SK-N-SH (cell line): ENCODE data around the gene C10orf90. TPM values are rescaled to one million over a fixed set of nuclear protein-coding genes. Genes with fewer than 3 reads are reported as not detected.

ENCODE experiments used
- CTCF ChIA-PET: fragments of 300-600, 350-600 bp; formaldehyde crosslinking; extraction: SDS; loops from one replicate; lab custom pipeline; 2021; lab: Yijun Ruan, JAX
- POLR2A ChIA-PET: fragments of 350-600 bp; sonication (Branson Sonifier 250); formaldehyde crosslinking; extraction: SDS; loops from one replicate; lab custom pipeline; 2020; ENCODE audit warnings: antibody characterized with exemption, inconsistent platforms; lab: Yijun Ruan, JAX
- DNase-seq: peaks from one replicate; pipeline ENCODE4 v3.0.0; 2012
- H2AFZ ChIP-seq: fragments of 200-600 bp; sonication (generic); 2 replicates; pipeline ENCODE4 v1.8.1; 2016; ENCODE audit warnings: antibody characterized with exemption, mild to moderate bottlenecking, low read depth
- H3F3A ChIP-seq: fragments of 200-600 bp; sonication (generic); replicated peaks from 2 replicates; pipeline ENCODE3; 2016; ENCODE audit warnings: antibody characterized with exemption, mild to moderate bottlenecking; ENCODE audit not compliant: insufficient read depth
- H3K27ac ChIP-seq, 2 experiments: fragments of 200-500 bp in 1 of 2; fragments of 200-600 bp in 1 of 2; sonication (Bioruptor generic) in 1 of 2; sonication (generic), shearing (Covaris generic) in 1 of 2; 2 replicates each; pipeline versions ENCODE4 v1.5.1 to v1.6.1; 2014 to 2016; ENCODE audit warnings: low read depth in 2 of 2, inconsistent platforms in 1 of 2, low read length in 1 of 2, mild to moderate bottlenecking in 1 of 2, mixed read lengths in 1 of 2
- H3K27me3 ChIP-seq: fragments of 200-600 bp; sonication (generic), shearing (Covaris generic); 2 replicates; pipeline ENCODE4 v1.6.1; 2016; ENCODE audit warnings: mixed run types; ENCODE audit not compliant: insufficient read depth
- H3K36me3 ChIP-seq, 2 experiments: fragments of 200-500 bp in 1 of 2; fragments of 200-600 bp in 1 of 2; sonication (Bioruptor generic) in 1 of 2; sonication (generic) in 1 of 2; replicated peaks in 1 of 2; 2 replicates each; pipeline versions ENCODE3 to v1.5.1; 2014 to 2016; ENCODE audit warnings: low read length in 1 of 2, mild to moderate bottlenecking in 1 of 2; ENCODE audit not compliant: insufficient read depth in 2 of 2, control insufficient read depth in 1 of 2
- H3K4me1 ChIP-seq, 2 experiments: fragments of 200-500 bp in 1 of 2; fragments of 200-600 bp in 1 of 2; sonication (Bioruptor generic) in 1 of 2; sonication (generic), shearing (Covaris generic) in 1 of 2; 2 replicates each; pipeline versions ENCODE4 v1.5.1 to v1.6.1; 2014 to 2016; ENCODE audit warnings: low read depth in 1 of 2, low read length in 1 of 2, mixed run types in 1 of 2; ENCODE audit not compliant: insufficient read depth in 2 of 2, control insufficient read depth in 1 of 2
- H3K4me2 ChIP-seq: fragments of 200-600 bp; sonication (generic), shearing (Covaris generic); 2 replicates; pipeline ENCODE4 v1.6.1; 2017; ENCODE audit warnings: mixed run types
- H3K4me3 ChIP-seq, 2 experiments: fragments of 200-500 bp in 1 of 2; fragments of 200-600 bp in 1 of 2; sonication (Bioruptor generic) in 1 of 2; sonication (generic), shearing (Covaris generic) in 1 of 2; 2 replicates each; pipeline versions ENCODE4 v1.5.1 to v1.8.1; 2014 to 2016; ENCODE audit warnings: low read depth in 2 of 2, inconsistent platforms in 1 of 2, low read length in 1 of 2, mild to moderate bottlenecking in 1 of 2, mixed read lengths in 1 of 2, moderate library complexity in 1 of 2
- H3K79me2 ChIP-seq: fragments of 200-600 bp; sonication (generic); 2 replicates; pipeline ENCODE4 v1.8.1; 2017; ENCODE audit warnings: mild to moderate bottlenecking; ENCODE audit not compliant: insufficient read depth
- H3K9ac ChIP-seq: fragments of 200-600 bp; sonication (generic); 2 replicates; pipeline ENCODE4 v1.6.1; 2017; ENCODE audit warnings: mixed run types
- H3K9me2 ChIP-seq: fragments of 200-600 bp; sonication (generic); 2 replicates; pipeline ENCODE4 v1.6.1; 2017; ENCODE audit warnings: mixed run types
- H3K9me3 ChIP-seq: fragments of 200-600 bp; sonication (generic); 2 replicates; pipeline ENCODE4 v1.6.1; 2017; ENCODE audit warnings: mixed run types, mild to moderate bottlenecking, moderate library complexity
- H4K20me1 ChIP-seq: fragments of 200-600 bp; sonication (generic); 2 replicates; pipeline ENCODE4 v1.6.1; 2017; ENCODE audit warnings: mild to moderate bottlenecking, mixed run types; ENCODE audit not compliant: insufficient read depth
- CHD2 ChIP-seq: fragments of 150-350 bp; IDR thresholded peaks from 2 replicates; pipeline ENCODE4 v1.6.1; 2018; ENCODE audit warnings: low read length; ENCODE audit not compliant: partially characterized antibody
- FOSL2 ChIP-seq: IDR thresholded peaks from 2 replicates; pipeline ENCODE4 v1.4.0; 2012; ENCODE audit warnings: low read depth, mild to moderate bottlenecking, moderate library complexity, borderline replicate concordance
- GABPA ChIP-seq: IDR thresholded peaks from 2 replicates; pipeline ENCODE4 v1.4.0; 2012; ENCODE audit warnings: low read depth, mild to moderate bottlenecking
- MEF2A ChIP-seq: IDR thresholded peaks from 2 replicates; pipeline ENCODE4 v1.4.0; 2012; ENCODE audit warnings: low read depth, borderline replicate concordance
- NFIC ChIP-seq: IDR thresholded peaks from 2 replicates; pipeline ENCODE4 v1.4.0; 2012; ENCODE audit warnings: borderline replicate concordance
- TCF12 ChIP-seq: IDR thresholded peaks from 2 replicates; pipeline ENCODE4 v1.4.0; 2012
- USF1 ChIP-seq: IDR thresholded peaks from 2 replicates; pipeline ENCODE4 v1.4.0; 2012; ENCODE audit warnings: low read depth, borderline replicate concordance
- WGBS: methylation state at CpG from one replicate; pipeline ENCODE4 v1.1.6; 2017; ENCODE audit warnings: low lambda C conversion rate; 5-methylcytosine and 5-hydroxymethylcytosine counted together
- polyA plus RNA-seq, 3 experiments: library from polyadenylated mRNA; depleted of rRNA; stranded (reverse); fragments of >200 nt; gene quantifications; 2 replicates each; pipeline ENCODE4 v1.2.3, GENCODE V29; 2012
- TF ChIP-seq, protein P1 (sequence below): fragments of 200-600 bp; sonication (generic); IDR thresholded peaks from 2 replicates; pipeline ENCODE4 v1.6.1; 2017; ENCODE audit warnings: antibody characterized with exemption, mild to moderate bottlenecking, moderate library complexity
- TF ChIP-seq, protein P2 (sequence below): fragments of 150-350 bp; IDR thresholded peaks from 2 replicates; pipeline ENCODE4 v1.6.1; 2017; ENCODE audit warnings: antibody characterized with exemption, low read length, low read depth, borderline replicate concordance

Gene C10orf90
- polyA plus RNA-seq, 1 of the 3 experiments (the other 2 are of a cell fraction): 0.21 TPM

- Histone ChIP-seq H3K4me2 (no peak overlapping the region), H4K20me1 (no peaks in the 10 kb centered on the region), H2AFZ (no peak overlapping the region), H3K9me3 (no peaks in the 10 kb centered on the region), H3K9me2 (no peaks in the 10 kb centered on the region), H3K27ac (no peak overlapping the region), H3K4me1 (no peaks in the 10 kb centered on the region), H3F3A (no peaks in the 10 kb centered on the region), H3K79me2 (no peaks in the 10 kb centered on the region), H3K36me3 (no peaks in the 10 kb centered on the region), H3K4me3 (no peak overlapping the region), H3K27me3 (no peaks in the 10 kb centered on the region; the same call in 1 of the 2 replicates), H3K9ac (no peak overlapping the region)
- no peak for DNase-seq
- CTCF ChIA-PET: interaction anchor here (1.4 kb wide), 1 partner anchor 16 kb away, joined by 3 read pairs; no protein-coding TSS in a partner anchor
- TF ChIP-seq USF1 (no peak), CHD2 (no peak), GABPA (no peak)
- POLR2A ChIA-PET: no interaction called here
- 53% methylated on average over 7 of the region's 7 CpGs for WGBS
These were observed 150.5 kb downstream of the C10orf90 start for GRCh38 chr10:126519992-126520391.

GRCh38 chr10:126519185-126519584, 151.3 kb downstream of the C10orf90 start:
- Histone ChIP-seq H3K4me2 (no peak overlapping the region), H3F3A (no peaks in the 10 kb centered on the region), H3K4me1 (no peaks in the 10 kb centered on the region), H3K27me3 (no peaks in the 10 kb centered on the region), H3K36me3 (no peaks in the 10 kb centered on the region), H3K9me2 (no peaks in the 10 kb centered on the region), H3K79me2 (no peaks in the 10 kb centered on the region), H3K27ac (no peak overlapping the region), H3K9me3 (no peaks in the 10 kb centered on the region), H3K9ac (no peak overlapping the region), H2AFZ (no peak overlapping the region)
- WGBS: 59% methylated on average over 2 of the region's 2 CpGs
- ChIA-PET POLR2A (no interaction called here), CTCF (interaction anchor here (7.8 kb wide), 1 partner anchor 16 kb away, joined by 41 read pairs; no protein-coding TSS in a partner anchor)
- DNase-seq: no peak
- no peak for TF ChIP-seq FOSL2
- TF ChIP-seq, protein P1, sequence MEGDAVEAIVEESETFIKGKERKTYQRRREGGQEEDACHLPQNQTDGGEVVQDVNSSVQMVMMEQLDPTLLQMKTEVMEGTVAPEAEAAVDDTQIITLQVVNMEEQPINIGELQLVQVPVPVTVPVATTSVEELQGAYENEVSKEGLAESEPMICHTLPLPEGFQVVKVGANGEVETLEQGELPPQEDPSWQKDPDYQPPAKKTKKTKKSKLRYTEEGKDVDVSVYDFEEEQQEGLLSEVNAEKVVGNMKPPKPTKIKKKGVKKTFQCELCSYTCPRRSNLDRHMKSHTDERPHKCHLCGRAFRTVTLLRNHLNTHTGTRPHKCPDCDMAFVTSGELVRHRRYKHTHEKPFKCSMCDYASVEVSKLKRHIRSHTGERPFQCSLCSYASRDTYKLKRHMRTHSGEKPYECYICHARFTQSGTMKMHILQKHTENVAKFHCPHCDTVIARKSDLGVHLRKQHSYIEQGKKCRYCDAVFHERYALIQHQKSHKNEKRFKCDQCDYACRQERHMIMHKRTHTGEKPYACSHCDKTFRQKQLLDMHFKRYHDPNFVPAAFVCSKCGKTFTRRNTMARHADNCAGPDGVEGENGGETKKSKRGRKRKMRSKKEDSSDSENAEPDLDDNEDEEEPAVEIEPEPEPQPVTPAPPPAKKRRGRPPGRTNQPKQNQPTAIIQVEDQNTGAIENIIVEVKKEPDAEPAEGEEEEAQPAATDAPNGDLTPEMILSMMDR: no peak
- TF ChIP-seq MEF2A: no peak
- TF ChIP-seq, protein P2, sequence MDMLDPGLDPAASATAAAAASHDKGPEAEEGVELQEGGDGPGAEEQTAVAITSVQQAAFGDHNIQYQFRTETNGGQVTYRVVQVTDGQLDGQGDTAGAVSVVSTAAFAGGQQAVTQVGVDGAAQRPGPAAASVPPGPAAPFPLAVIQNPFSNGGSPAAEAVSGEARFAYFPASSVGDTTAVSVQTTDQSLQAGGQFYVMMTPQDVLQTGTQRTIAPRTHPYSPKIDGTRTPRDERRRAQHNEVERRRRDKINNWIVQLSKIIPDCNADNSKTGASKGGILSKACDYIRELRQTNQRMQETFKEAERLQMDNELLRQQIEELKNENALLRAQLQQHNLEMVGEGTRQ: no peak
- no peak for TF ChIP-seq TCF12
- TF ChIP-seq NFIC: no peak
- TF ChIP-seq, all 33 proteins: peak for 0
- no peak overlapping the region for H3K4me3 ChIP-seq
- no peaks in the 10 kb centered on the region for H4K20me1 ChIP-seq
